AG04450 (cell line): ENCODE results near the gene SNORC. TPM values are rescaled to one million over a fixed set of nuclear protein-coding genes. Genes with fewer than 3 reads are reported as not detected.

Source experiments
- CTCF ChIA-PET: fragments of 300-600, 350-600 bp; formaldehyde crosslinking; extraction: SDS; loops from one replicate; lab custom pipeline; 2022; ENCODE audit warnings: antibody characterized with exemption, inconsistent platforms; lab: Charles Lee
- POLR2A ChIA-PET: fragments of 350-600 bp; formaldehyde crosslinking; extraction: SDS; loops from one replicate; lab custom pipeline; 2021; ENCODE audit warnings: antibody characterized with exemption, inconsistent platforms; lab: Yijun Ruan, JAX
- DNase-seq: peaks from one replicate; pipeline ENCODE4 v3.0.0-alpha.2; 2011; ENCODE audit warnings: low read depth, low spot score
- H3K27ac ChIP-seq: one replicate; pipeline ENCODE4 v1.5.1; 2012; ENCODE audit warnings: low read depth, low read length, control low read depth
- H3K27me3 ChIP-seq: one replicate; pipeline ENCODE4 v1.6.0; 2012; ENCODE audit warnings: low read length; ENCODE audit not compliant: control insufficient read depth, insufficient read depth
- H3K4me3 ChIP-seq: 2 replicates; pipeline ENCODE4 v1.5.1; 2011; ENCODE audit warnings: mild to moderate bottlenecking, low read depth, low read length, control low read depth
- H3K9me3 ChIP-seq: 2 replicates; pipeline ENCODE4 v1.5.1; 2012; ENCODE audit warnings: low read length; ENCODE audit not compliant: control insufficient read depth, insufficient read depth
- CTCF ChIP-seq: IDR thresholded peaks from 2 replicates; pipeline ENCODE4 v1.5.1; 2011; ENCODE audit warnings: low read depth, low read length, control low read depth, inconsistent platforms
- polyA plus RNA-seq: library from polyadenylated mRNA; depleted of rRNA; stranded (reverse); fragments of >200 nt; gene quantifications from 2 replicates; pipeline ENCODE4 v1.2.3, GENCODE V29; 2011

SNORC gene
- polyA plus RNA-seq, 1 experiment = 0.48 TPM

GRCh38 chr2:232836934-232837333 is 33.1 kb upstream of the SNORC start:
- ChIA-PET POLR2A (no interaction called here), CTCF (interaction anchor here (0.6 to 1.4 kb wide), 5 partner anchors 16 to 415 kb away, joined by 3 to 4 read pairs (median 4); partner anchors contain the start of gene ATG16L1)
- Histone ChIP-seq H3K9me3 (no peaks in the 10 kb centered on the region), H3K27ac (no peak overlapping the region), H3K4me3 (no peak overlapping the region), H3K27me3 (no peaks in the 10 kb centered on the region)
- no peak for DNase-seq
- no peak for TF ChIP-seq CTCF

GRCh38 chr2:232838406-232838874 is 31.6 kb upstream of the SNORC start:
- no peaks in the 10 kb centered on the region for H3K9me3 ChIP-seq
- no peak overlapping the region for H3K4me3 ChIP-seq
- DNase-seq = no peak
- CTCF ChIA-PET = interaction anchor here (1.5 kb wide), 2 partner anchors 15 to 191 kb away, joined by 5 to 7 read pairs; no protein-coding TSS in a partner anchor
- TF ChIP-seq CTCF = no peak
- H3K27ac ChIP-seq = no peak overlapping the region
- POLR2A ChIA-PET = no interaction called here
- H3K27me3 ChIP-seq = no peaks in the 10 kb centered on the region

- H3K4me3 ChIP-seq = no peak overlapping the region
- H3K27ac ChIP-seq = no peak overlapping the region
- TF ChIP-seq CTCF = no peak
- DNase-seq = no peak
- CTCF ChIA-PET = interaction anchor here (1.5 kb wide), 2 partner anchors 14 to 190 kb away, joined by 5 to 7 read pairs; no protein-coding TSS in a partner anchor
- H3K27me3 ChIP-seq = no peaks in the 10 kb centered on the region
- no peaks in the 10 kb centered on the region for H3K9me3 ChIP-seq
- POLR2A ChIA-PET = no interaction called here
Measured at GRCh38 chr2:232839411-232840079, 30.5 kb upstream of the SNORC start.

GRCh38 chr2:232842689-232843088 is 27.4 kb upstream of the SNORC start:
- Histone ChIP-seq H3K9me3 (no peaks in the 10 kb centered on the region), H3K27ac (no peak overlapping the region), H3K27me3 (no peaks in the 10 kb centered on the region), H3K4me3 (no peak overlapping the region)
- DNase-seq = no peak
- ChIA-PET POLR2A (interaction anchor here (0.6 kb wide), 1 partner anchor 195 kb away, joined by 3 read pairs; no protein-coding TSS in a partner anchor), CTCF (interaction anchor here (1.0 to 3.5 kb wide), 2 partner anchors 11 to 212 kb away, joined by 3 to 22 read pairs; no protein-coding TSS in a partner anchor)
- TF ChIP-seq CTCF = no peak

GRCh38 chr2:232843834-232844233 is 26.2 kb upstream of the SNORC start:
- peak; percentile 32; the same call in 1 of the 2 replicates for TF ChIP-seq CTCF
- DNase-seq = no peak
- CTCF ChIA-PET = interaction anchor here (0.6 to 3.5 kb wide), 3 partner anchors 9 to 211 kb away, joined by 3 to 22 read pairs (median 4); no protein-coding TSS in a partner anchor
- Histone ChIP-seq H3K4me3 (no peak overlapping the region), H3K27ac (no peak overlapping the region), H3K9me3 (no peaks in the 10 kb centered on the region), H3K27me3 (no peaks in the 10 kb centered on the region)
- POLR2A ChIA-PET = no interaction called here
